HCT116 (cell line): Measurements from ENCODE around the gene REXO4. TPM values are rescaled to one million over a fixed set of nuclear protein-coding genes. Genes with fewer than 3 reads are reported as not detected.

Source experiments
- ATAC-seq: fragments of 200-7000 bp; cut with Tn5 transposase; 2 replicates; pipeline ENCODE4 v1.9.1; 2020; ENCODE audit warnings: mild to moderate bottlenecking, moderate library complexity
- BruUV-seq: library from RNA; stranded (reverse); fragments of 400-500 nt; replicated peaks from 2 replicates; lab custom pipeline; 2021; lab: Mats Ljungman, UMichigan
- CTCF ChIA-PET: fragments of 300-600 bp; sonication (Branson Sonifier 250); formaldehyde crosslinking; loops from one replicate; lab custom pipeline; 2021; ENCODE audit warnings: antibody characterized with exemption; lab: Charles Lee
- POLR2A ChIA-PET: fragments of 300-600, 350-600 bp; sonication (Branson Sonifier 250); formaldehyde crosslinking; loops from one replicate; lab custom pipeline; 2021; ENCODE audit warnings: antibody characterized with exemption; lab: Charles Lee
- RAD21 ChIA-PET, 2 experiments: fragments of 300-600 bp; sonication (Branson Sonifier 250); formaldehyde crosslinking; loops; one replicate each; lab custom pipeline; 2023; ENCODE audit warnings: low total read pairs in 2 of 2; ENCODE audit not compliant: uncharacterized antibody in 2 of 2, unreplicated experiment in 2 of 2, low non-redundant PET in 1 of 2; lab: Charles Lee
- DNase-seq: peaks from one replicate; pipeline ENCODE4 v3.0.0-alpha.2; 2010; ENCODE audit warnings: low read depth, low spot score
- H2AFZ ChIP-seq: fragments of 200-600 bp; shearing (Covaris generic), sonication (generic); 2 replicates; pipeline ENCODE4 v1.6.1; 2017; ENCODE audit warnings: low read depth, mixed run types, mixed read lengths, antibody characterized with exemption, low read length; ENCODE audit not compliant: poor library complexity, severe bottlenecking
- H3K27ac ChIP-seq: 2 replicates; pipeline ENCODE4 v1.5.1; 2012; ENCODE audit warnings: low read depth, low read length
- H3K27me3 ChIP-seq: fragments of 200-600 bp; sonication (generic); 2 replicates; pipeline ENCODE4 v1.6.1; 2016; ENCODE audit warnings: mixed run types, low read length, mixed read lengths; ENCODE audit not compliant: insufficient read depth
- H3K36me3 ChIP-seq, 2 experiments: fragments of 200-500 bp in 1 of 2; fragments of 200-600 bp in 1 of 2; sonication (Bioruptor generic) in 1 of 2; sonication (generic) in 1 of 2; 2 replicates each; pipeline versions ENCODE4 v1.5.1 to v1.6.1; 2014 to 2016; ENCODE audit warnings: low read length in 2 of 2, inconsistent platforms in 1 of 2, mixed read lengths in 1 of 2, mixed run types in 1 of 2; ENCODE audit not compliant: insufficient read depth in 2 of 2, control insufficient read depth in 1 of 2
- H3K4me1 ChIP-seq, 2 experiments: fragments of 200-600 bp in 1 of 2; sonication (generic) in 1 of 2; 2 replicates each; pipeline versions ENCODE4 v1.5.1 to v1.6.1; 2012 to 2017; ENCODE audit warnings: low read length in 2 of 2, inconsistent platforms in 1 of 2, mild to moderate bottlenecking in 1 of 2, mixed read lengths in 1 of 2, mixed run types in 1 of 2, moderate library complexity in 1 of 2; ENCODE audit not compliant: insufficient read depth in 2 of 2, control insufficient read depth in 1 of 2
- H3K4me2 ChIP-seq: fragments of 200-600 bp; sonication (generic); 2 replicates; pipeline ENCODE4 v1.6.1; 2017; ENCODE audit warnings: mixed run types, low read length, mixed read lengths
- H3K4me3 ChIP-seq, 2 experiments: fragments of 200-600 bp in 1 of 2; sonication (generic) in 1 of 2; replicated peaks in 1 of 2; 2 replicates each; pipeline ENCODE4 v1.5.1; 2011 to 2016; ENCODE audit warnings: low read length in 2 of 2, control low read depth in 1 of 2, low read depth in 1 of 2, mild to moderate bottlenecking in 1 of 2, mixed read lengths in 1 of 2, mixed run types in 1 of 2
- H3K79me2 ChIP-seq: fragments of 200-600 bp; sonication (generic); 2 replicates; pipeline ENCODE4 v1.6.1; 2017; ENCODE audit warnings: mild to moderate bottlenecking, mixed run types, low read length, moderate library complexity, mixed read lengths; ENCODE audit not compliant: insufficient read depth
- H3K9ac ChIP-seq: fragments of 200-600 bp; sonication (generic); 2 replicates; pipeline ENCODE4 v1.6.1; 2016; ENCODE audit warnings: low read length, mixed read lengths
- H3K9me2 ChIP-seq: fragments of 200-600 bp; sonication (generic), shearing (Covaris generic); 2 replicates; pipeline ENCODE4 v1.6.1; 2017; ENCODE audit warnings: mixed run types, mild to moderate bottlenecking, moderate library complexity; ENCODE audit not compliant: insufficient read depth
- H3K9me3 ChIP-seq, 2 experiments: fragments of 200-500 bp in 1 of 2; fragments of 200-600 bp in 1 of 2; sonication (Bioruptor generic) in 1 of 2; sonication (generic) in 1 of 2; 2 replicates each; pipeline ENCODE4 v1.6.1; 2014 to 2017; ENCODE audit warnings: low read length in 2 of 2, mixed read lengths in 2 of 2, inconsistent platforms in 1 of 2, low read depth in 1 of 2, mild to moderate bottlenecking in 1 of 2, mixed run types in 1 of 2, moderate library complexity in 1 of 2; ENCODE audit not compliant: control insufficient read depth in 1 of 2, insufficient read depth in 1 of 2
- H4K20me1 ChIP-seq: fragments of 200-600 bp; sonication (generic), shearing (Covaris generic); 2 replicates; pipeline ENCODE4 v1.6.1; 2017; ENCODE audit warnings: mixed run types, mild to moderate bottlenecking, moderate library complexity; ENCODE audit not compliant: insufficient read depth
- CEBPB ChIP-seq: IDR thresholded peaks from 2 replicates; pipeline ENCODE4 v1.6.1; 2012; ENCODE audit warnings: low read depth
- MAX ChIP-seq: IDR thresholded peaks from 2 replicates; pipeline ENCODE4 v1.6.1; 2012
- RAD21 ChIP-seq: IDR thresholded peaks from 2 replicates; pipeline ENCODE4 v1.6.1; 2012; ENCODE audit warnings: low read depth, mild to moderate bottlenecking
- SIN3A ChIP-seq: IDR thresholded peaks from 2 replicates; pipeline ENCODE4 v1.6.1; 2012; ENCODE audit warnings: low read depth
- SP1 ChIP-seq: IDR thresholded peaks from 2 replicates; pipeline ENCODE4 v1.6.1; 2012; ENCODE audit warnings: low read depth
- SRF ChIP-seq: IDR thresholded peaks from 2 replicates; pipeline ENCODE4 v1.6.1; 2012; ENCODE audit warnings: low read depth
- TCF7L2 ChIP-seq: IDR thresholded peaks from 2 replicates; pipeline ENCODE4 v1.7.0; 2011; ENCODE audit warnings: borderline replicate concordance, inconsistent platforms; ENCODE audit not compliant: insufficient read depth, insufficient read length; ENCODE audit errors: extremely low read depth
- intact Hi-C: fragments of 100-400 bp; cut with micrococcal nuclease; formaldehyde crosslinking; loops from 2 replicates; pipeline ENCODE4 v1.10.0; 2022
- total RNA-seq: library from RNA; stranded (reverse); gene quantifications from one replicate; pipeline ENCODE4 v1.2.1, GENCODE V29; 2021; ENCODE audit not compliant: unreplicated experiment
- TF ChIP-seq, protein P1 (sequence below), 3 experiments: fragments of 200-600 bp in 1 of 3; sonication (generic) in 1 of 3; IDR thresholded peaks in 2 of 3; conservative IDR thresholded peaks in 1 of 3; 2 replicates each; pipeline ENCODE4 v1.5.1; 2012 to 2017; ENCODE audit warnings: low read depth in 2 of 3, low read length in 2 of 3, antibody characterized with exemption in 1 of 3, borderline replicate concordance in 1 of 3, control low read depth in 1 of 3, mild to moderate bottlenecking in 1 of 3, mixed read lengths in 1 of 3, mixed run types in 1 of 3, moderate library complexity in 1 of 3; ENCODE audit not compliant: insufficient read depth in 1 of 3
- TF ChIP-seq, protein P2 (sequence below): IDR thresholded peaks from 2 replicates; pipeline ENCODE4 v1.6.1; 2012; ENCODE audit warnings: low read depth

Gene REXO4
- total RNA-seq, 1 experiment from 2014 or later = 24.6 TPM

DNA sequence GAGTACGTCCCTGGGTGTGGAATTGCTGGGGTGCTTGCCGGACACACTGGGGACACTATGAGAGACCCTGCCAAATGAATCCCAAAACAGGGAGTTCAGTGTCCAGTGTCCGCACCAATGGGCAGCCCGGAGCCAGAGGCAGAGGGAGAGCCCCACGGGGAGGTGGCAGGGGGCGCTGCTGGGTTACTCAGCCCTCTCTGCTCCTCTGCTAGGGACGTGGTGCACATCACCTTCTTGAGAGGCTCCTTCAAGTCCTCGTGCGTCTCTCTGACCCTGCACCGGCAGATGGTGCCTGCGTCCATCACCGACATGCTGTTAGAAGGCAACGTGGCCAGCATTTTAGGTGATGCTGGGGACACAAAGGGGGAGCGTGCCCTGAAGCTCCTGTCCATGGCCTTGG is 20.9 kb downstream of the REXO4 start:
- TF ChIP-seq TCF7L2 (no peak), SIN3A (no peak), MAX (no peak), SP1 (no peak), SRF (no peak), CEBPB (no peak), RAD21 (peak; percentile 44; the same call in 1 of the 2 replicates)
- TF ChIP-seq, protein P1, sequence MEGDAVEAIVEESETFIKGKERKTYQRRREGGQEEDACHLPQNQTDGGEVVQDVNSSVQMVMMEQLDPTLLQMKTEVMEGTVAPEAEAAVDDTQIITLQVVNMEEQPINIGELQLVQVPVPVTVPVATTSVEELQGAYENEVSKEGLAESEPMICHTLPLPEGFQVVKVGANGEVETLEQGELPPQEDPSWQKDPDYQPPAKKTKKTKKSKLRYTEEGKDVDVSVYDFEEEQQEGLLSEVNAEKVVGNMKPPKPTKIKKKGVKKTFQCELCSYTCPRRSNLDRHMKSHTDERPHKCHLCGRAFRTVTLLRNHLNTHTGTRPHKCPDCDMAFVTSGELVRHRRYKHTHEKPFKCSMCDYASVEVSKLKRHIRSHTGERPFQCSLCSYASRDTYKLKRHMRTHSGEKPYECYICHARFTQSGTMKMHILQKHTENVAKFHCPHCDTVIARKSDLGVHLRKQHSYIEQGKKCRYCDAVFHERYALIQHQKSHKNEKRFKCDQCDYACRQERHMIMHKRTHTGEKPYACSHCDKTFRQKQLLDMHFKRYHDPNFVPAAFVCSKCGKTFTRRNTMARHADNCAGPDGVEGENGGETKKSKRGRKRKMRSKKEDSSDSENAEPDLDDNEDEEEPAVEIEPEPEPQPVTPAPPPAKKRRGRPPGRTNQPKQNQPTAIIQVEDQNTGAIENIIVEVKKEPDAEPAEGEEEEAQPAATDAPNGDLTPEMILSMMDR (IDR thresholded peaks at IDR 0.05 in 2 of 3, conservative IDR thresholded peaks at IDR 0.05 in 1 of 3; ENCODE audit: borderline replicate concordance in 1 of 3, insufficient read depth in 1 of 3, low read depth in 2 of 3, low read length in 2 of 3) = peak; percentile 40 to 61 (median 48); a peak in 4 of 6 replicates
- TF ChIP-seq, protein P2, sequence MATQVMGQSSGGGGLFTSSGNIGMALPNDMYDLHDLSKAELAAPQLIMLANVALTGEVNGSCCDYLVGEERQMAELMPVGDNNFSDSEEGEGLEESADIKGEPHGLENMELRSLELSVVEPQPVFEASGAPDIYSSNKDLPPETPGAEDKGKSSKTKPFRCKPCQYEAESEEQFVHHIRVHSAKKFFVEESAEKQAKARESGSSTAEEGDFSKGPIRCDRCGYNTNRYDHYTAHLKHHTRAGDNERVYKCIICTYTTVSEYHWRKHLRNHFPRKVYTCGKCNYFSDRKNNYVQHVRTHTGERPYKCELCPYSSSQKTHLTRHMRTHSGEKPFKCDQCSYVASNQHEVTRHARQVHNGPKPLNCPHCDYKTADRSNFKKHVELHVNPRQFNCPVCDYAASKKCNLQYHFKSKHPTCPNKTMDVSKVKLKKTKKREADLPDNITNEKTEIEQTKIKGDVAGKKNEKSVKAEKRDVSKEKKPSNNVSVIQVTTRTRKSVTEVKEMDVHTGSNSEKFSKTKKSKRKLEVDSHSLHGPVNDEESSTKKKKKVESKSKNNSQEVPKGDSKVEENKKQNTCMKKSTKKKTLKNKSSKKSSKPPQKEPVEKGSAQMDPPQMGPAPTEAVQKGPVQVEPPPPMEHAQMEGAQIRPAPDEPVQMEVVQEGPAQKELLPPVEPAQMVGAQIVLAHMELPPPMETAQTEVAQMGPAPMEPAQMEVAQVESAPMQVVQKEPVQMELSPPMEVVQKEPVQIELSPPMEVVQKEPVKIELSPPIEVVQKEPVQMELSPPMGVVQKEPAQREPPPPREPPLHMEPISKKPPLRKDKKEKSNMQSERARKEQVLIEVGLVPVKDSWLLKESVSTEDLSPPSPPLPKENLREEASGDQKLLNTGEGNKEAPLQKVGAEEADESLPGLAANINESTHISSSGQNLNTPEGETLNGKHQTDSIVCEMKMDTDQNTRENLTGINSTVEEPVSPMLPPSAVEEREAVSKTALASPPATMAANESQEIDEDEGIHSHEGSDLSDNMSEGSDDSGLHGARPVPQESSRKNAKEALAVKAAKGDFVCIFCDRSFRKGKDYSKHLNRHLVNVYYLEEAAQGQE = no peak
- BruUV-seq = no TSS peak
- Histone ChIP-seq H3K9ac (no peak overlapping the region), H2AFZ (no peak overlapping the region), H3K9me3 (no peaks in the 10 kb centered on the region), H3K36me3 (no peaks in the 10 kb centered on the region), H3K9me2 (no peaks in the 10 kb centered on the region), H3K4me3 (no peak overlapping the region), H3K79me2 (no peaks in the 10 kb centered on the region), H3K27ac (no peak overlapping the region), H3K27me3 (0 out of 2 replicates have a peak, but pooled peaks cover 2% of the 10 kb centered on the region), H4K20me1 (no peaks in the 10 kb centered on the region), H3K4me2 (no peak overlapping the region), H3K4me1 (no peaks in the 10 kb centered on the region)
- CTCF ChIA-PET = interaction anchor here (1.4 kb wide), 1 partner anchor 82 kb away, joined by 3 read pairs; the partner anchor contains the start of gene SLC2A6
- POLR2A ChIA-PET = no interaction called here
- intact Hi-C loops = no loop called here
- no peak for DNase-seq
- peak; percentile 82 for ATAC-seq
- RAD21 ChIA-PET = no interaction called here
